Prostate gland (tissue), 2 donors: ENCODE measurements around the gene STARD10. TPM values are rescaled to one million over a fixed set of nuclear protein-coding genes. Genes with fewer than 3 reads are reported as not detected.
A peak's percentile ranks its signal among the peaks of the same experiment; 100 is the strongest.

Source experiments
- DNase-seq: peaks from one replicate; pipeline ENCODE4 v3.0.0-alpha.2; 2019; ENCODE audit warnings: low spot score
- H3K27ac ChIP-seq, 2 donors: fragments of 200-600 bp; sonication (generic); 2 replicates each; pipeline ENCODE4 v1.5.1; 2017 to 2019
- H3K27me3 ChIP-seq: fragments of 200-600 bp; sonication (generic); replicated peaks from 2 replicates; pipeline ENCODE4 v1.5.1; 2019; ENCODE audit not compliant: insufficient read depth
- H3K36me3 ChIP-seq, 2 donors: fragments of 200-600 bp; sonication (generic); 1 replicate in 1 of 2; 2 replicates in 1 of 2; pipeline versions ENCODE4 v1.5.1 to v1.8.1; 2017 to 2019
- H3K4me1 ChIP-seq: fragments of 200-600 bp; sonication (generic); replicated peaks from 2 replicates; pipeline ENCODE4 v1.5.1; 2019
- H3K4me3 ChIP-seq, 2 donors: fragments of 200-600 bp; sonication (generic); 2 replicates each; pipeline ENCODE4 v1.5.1; 2017 to 2019
- H3K9me3 ChIP-seq: fragments of 200-600 bp; sonication (generic); 2 replicates; pipeline ENCODE4 v1.5.1; 2017
- CTCF ChIP-seq, 4 experiments: fragments of 200-600 bp in 2 of 4; fragments of 450-650 bp in 2 of 4; sonication (generic) in 2 of 4; IDR thresholded peaks; 1 replicate in 3 of 4; 2 replicates in 1 of 4; pipeline ENCODE4 v1.5.1; 2016 to 2019; ENCODE audit warnings: antibody characterized with exemption in 4 of 4, mild to moderate bottlenecking in 2 of 4, moderate library complexity in 2 of 4
- POLR2A ChIP-seq: fragments of 450-650 bp; IDR thresholded peaks from one replicate; pipeline ENCODE4 v1.6.1; 2016; ENCODE audit warnings: antibody characterized with exemption, mild to moderate bottlenecking
- POLR2AphosphoS5 ChIP-seq: sonication (generic); formaldehyde crosslinking; IDR thresholded peaks from one replicate; pipeline ENCODE4 v1.6.1; 2017; ENCODE audit warnings: antibody characterized with exemption
- WGBS: methylation state at CpG from one replicate; pipeline ENCODE4 v1.1.5; 2018; 5-methylcytosine and 5-hydroxymethylcytosine counted together
- intact Hi-C: fragments of 100-400 bp; cut with DNase I; formaldehyde crosslinking; loops from one replicate; pipeline ENCODE4 v1.14.2; 2022
- total RNA-seq, 2 donors: library from RNA; depleted of rRNA; stranded (reverse); fragments of >200 nt; gene quantifications; one replicate each; pipeline ENCODE4 v1.1.0, GENCODE V29; 2016

STARD10 gene
- total RNA-seq, 2 donors from 2014 or later: 132 to 208 TPM

DNA sequence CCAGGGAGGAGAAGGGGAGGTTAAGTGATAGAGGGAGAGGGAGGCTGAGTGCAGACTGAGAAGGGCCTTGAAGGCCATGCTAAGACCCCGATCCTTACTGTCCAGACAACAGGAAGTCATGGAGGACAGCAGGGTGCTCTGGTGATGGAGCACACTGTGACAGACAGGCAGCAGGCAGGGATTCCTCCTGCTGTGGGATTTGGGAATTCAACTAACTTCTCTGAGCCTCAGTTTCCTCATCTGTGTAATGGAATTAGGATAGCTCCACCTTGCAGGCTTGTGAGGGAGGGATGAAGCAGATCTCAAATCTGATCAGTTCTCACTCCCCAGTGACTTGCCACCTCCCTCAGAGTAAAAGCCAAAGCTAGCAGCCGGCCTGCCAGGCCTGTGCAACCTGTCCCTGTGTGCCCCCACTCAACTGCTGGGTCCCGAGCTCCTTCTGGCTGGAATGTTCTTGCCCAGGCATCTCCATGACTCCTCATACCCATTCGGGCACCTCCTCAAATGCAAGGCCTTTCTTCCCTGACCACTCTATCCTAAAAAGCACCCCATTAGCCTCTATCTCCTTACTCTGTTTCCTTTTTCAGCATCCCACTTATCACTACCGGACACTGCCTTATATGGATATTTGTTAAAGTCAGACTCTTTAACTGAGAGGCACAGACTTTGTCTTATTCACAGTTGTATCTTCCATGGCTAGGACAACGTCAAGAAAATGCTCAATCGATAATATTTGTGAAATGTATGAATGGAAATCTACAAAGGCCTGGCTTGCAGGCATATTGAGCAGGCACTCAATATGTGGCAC lies 51.1 kb downstream of the STARD10 start:
- TF ChIP-seq POLR2AphosphoS5 (no peak), POLR2A (no peak), CTCF (IDR thresholded peaks at IDR 0.05) (no peak)
- WGBS: 85% methylated on average over 7 of the region's 7 CpGs
- H3K27ac ChIP-seq: no peak overlapping the region

DNA sequence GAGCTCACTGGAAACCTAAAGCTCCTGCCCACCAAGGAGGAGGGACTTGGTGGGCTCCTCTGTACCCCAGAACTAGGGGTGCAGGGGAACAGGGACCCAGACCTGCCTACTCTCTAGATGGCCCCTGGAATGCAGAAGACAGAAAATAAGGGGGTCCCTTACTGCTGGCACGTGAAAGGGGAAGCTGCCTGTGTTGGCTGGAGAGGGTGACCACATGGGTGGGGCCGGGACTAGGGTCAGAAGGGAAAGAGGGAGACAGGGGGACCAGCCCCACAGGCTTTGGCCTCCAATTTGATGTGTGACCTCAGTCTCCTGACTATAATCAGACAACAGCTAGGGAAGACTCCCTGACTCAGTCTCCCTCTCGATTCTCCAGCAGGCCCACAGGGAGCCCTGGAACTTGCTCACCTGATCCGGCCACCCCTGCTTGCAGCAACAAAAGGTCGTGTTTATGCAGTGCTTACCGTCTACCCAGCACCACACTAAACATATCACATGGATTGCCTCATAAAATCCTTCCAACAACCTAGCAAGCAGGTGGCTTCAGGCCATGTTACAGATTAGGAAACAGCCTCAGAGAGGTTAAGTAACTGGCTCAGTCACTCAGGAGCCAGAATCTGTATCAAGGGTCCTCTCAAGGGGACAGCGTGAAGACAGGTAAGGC lies 51.9 kb downstream of the STARD10 start:
- 60% methylated on average over 7 of the region's 7 CpGs for WGBS
- H3K9me3 ChIP-seq: no peaks in the 10 kb centered on the region
- H3K4me3 ChIP-seq: no peak overlapping the region
- no peak overlapping the region for H3K27ac ChIP-seq
- intact Hi-C loops: no loop called here
- no peak for DNase-seq
- no peaks in the 10 kb centered on the region for H3K4me1 ChIP-seq
- TF ChIP-seq POLR2AphosphoS5 (peak; percentile 13), POLR2A (no peak), CTCF (IDR thresholded peaks at IDR 0.05) (no peak)
- H3K36me3 ChIP-seq: no peaks in the 10 kb centered on the region
- no peaks in the 10 kb centered on the region for H3K27me3 ChIP-seq

More for the DNA sequence above, 51.1 kb downstream of the STARD10 start:
- H3K4me3 ChIP-seq: no peak overlapping the region
- no peak for DNase-seq
- intact Hi-C loops: no loop called here
- no peaks in the 10 kb centered on the region for H3K9me3 ChIP-seq
- H3K36me3 ChIP-seq: no peaks in the 10 kb centered on the region
- H3K4me1 ChIP-seq: no peaks in the 10 kb centered on the region
- H3K27me3 ChIP-seq: no peaks in the 10 kb centered on the region

GRCh38 chr11:72741429-72741833 lies 52.4 kb downstream of the STARD10 start:
- H3K36me3 ChIP-seq: no peaks in the 10 kb centered on the region
- no peaks in the 10 kb centered on the region for H3K27me3 ChIP-seq
- WGBS: 96% methylated on average over 4 of the region's 8 CpGs
- no peaks in the 10 kb centered on the region for H3K9me3 ChIP-seq
- TF ChIP-seq POLR2A: no peak
- no peak for TF ChIP-seq CTCF (IDR thresholded peaks at IDR 0.05)
- no peak for TF ChIP-seq POLR2AphosphoS5
- no peak overlapping the region for H3K27ac ChIP-seq
- no peaks in the 10 kb centered on the region for H3K4me1 ChIP-seq
- no peak for DNase-seq
- intact Hi-C loops: no loop called here
- H3K4me3 ChIP-seq: no peak overlapping the region

DNA sequence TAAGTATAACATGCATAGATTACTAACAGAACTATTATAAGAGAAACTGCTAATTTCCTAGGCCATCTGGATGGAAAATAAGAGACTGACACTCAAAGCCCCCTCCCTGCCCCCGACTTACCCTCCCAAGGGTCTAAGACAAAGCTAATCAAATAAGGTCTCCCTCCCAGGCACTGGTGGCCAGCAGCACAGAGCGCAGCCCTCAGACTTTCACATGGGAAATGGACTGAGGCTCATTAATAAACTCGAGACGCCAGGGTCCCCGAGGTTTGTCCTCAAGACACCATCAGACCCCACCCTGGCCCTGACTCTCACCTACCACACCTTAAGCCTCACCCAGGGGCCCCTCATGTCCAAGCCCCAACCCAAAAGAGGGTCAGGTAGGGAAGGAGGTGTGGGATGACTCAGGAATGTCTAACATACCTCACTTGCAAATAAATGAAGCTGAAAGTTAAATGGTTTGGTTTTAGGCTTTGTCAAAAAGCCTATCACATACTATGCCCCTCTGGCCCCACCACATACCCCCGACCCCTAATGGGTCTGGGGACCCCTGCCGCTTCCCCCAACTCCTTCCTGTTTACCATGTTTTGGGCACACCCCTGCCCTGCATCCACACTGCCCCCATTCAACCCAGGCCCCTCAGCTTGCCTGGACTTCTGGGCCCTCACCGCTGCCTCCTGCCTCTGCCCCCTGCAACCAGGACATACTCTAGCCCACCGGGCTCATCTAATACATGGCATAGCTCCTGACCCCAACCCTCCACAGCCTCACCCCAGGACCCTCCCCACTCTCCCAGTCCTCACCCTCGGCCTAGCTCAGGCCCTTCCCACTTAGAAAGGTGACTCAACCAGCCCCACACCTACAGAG lies 53.1 kb downstream of the STARD10 start:
- Histone ChIP-seq H3K27me3 (no peaks in the 10 kb centered on the region), H3K27ac (no peak overlapping the region)

More for the DNA sequence above, 53.1 kb downstream of the STARD10 start:
- intact Hi-C loops: no loop called here
- Histone ChIP-seq H3K9me3 (no peaks in the 10 kb centered on the region), H3K36me3 (no peaks in the 10 kb centered on the region), H3K4me1 (no peaks in the 10 kb centered on the region), H3K4me3 (no peak overlapping the region)
- no peak for TF ChIP-seq POLR2A
- TF ChIP-seq POLR2AphosphoS5: no peak
- TF ChIP-seq CTCF (IDR thresholded peaks at IDR 0.05): no peak
- no peak for DNase-seq
- WGBS: 69% methylated on average over 10 of the region's 10 CpGs
